ENCODE data around the gene ACTN3. TPM values are rescaled to one million over a fixed set of nuclear protein-coding genes. Genes with fewer than 3 reads are reported as not detected.

Gene ACTN3
- total RNA-seq, 1 experiment from 2014 or later, result not detected

DNA sequence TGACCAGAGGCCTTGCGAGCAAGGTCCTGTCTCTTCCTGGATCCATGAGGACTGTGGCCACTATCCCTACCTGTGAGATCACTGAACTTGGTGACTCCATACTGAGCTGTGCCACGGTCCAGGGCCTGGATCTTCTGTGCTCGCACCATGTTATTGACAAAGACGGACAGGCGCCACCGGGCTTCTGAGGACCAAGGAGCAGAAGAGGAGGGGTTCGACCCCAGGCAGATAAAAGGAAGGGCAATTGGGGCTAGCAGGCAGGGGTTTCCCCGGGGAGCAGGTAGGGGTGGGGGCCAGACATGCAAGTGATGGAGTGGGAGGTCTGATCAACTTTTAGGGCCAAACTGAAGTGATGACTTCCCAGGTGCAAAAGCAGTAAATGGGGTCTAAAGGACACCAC, 19.5 kb downstream of the ACTN3 start:
- CTCF ChIA-PET, result interaction anchor here (0.6 kb wide), 1 partner anchor 713 kb away, joined by 3 read pairs; no protein-coding TSS in a partner anchor
- H3K27ac Mint-ChIP-seq (ENCODE audit: unreplicated experiment), result no peak overlapping the region
- intact Hi-C loops (cut with micrococcal nuclease; ENCODE audit: unreplicated experiment), result no loop called here
- TF ChIP-seq, protein P1, sequence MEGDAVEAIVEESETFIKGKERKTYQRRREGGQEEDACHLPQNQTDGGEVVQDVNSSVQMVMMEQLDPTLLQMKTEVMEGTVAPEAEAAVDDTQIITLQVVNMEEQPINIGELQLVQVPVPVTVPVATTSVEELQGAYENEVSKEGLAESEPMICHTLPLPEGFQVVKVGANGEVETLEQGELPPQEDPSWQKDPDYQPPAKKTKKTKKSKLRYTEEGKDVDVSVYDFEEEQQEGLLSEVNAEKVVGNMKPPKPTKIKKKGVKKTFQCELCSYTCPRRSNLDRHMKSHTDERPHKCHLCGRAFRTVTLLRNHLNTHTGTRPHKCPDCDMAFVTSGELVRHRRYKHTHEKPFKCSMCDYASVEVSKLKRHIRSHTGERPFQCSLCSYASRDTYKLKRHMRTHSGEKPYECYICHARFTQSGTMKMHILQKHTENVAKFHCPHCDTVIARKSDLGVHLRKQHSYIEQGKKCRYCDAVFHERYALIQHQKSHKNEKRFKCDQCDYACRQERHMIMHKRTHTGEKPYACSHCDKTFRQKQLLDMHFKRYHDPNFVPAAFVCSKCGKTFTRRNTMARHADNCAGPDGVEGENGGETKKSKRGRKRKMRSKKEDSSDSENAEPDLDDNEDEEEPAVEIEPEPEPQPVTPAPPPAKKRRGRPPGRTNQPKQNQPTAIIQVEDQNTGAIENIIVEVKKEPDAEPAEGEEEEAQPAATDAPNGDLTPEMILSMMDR (IDR thresholded peaks at IDR 0.05; ENCODE audit: unreplicated experiment), result no peak
- no TSS peak for BruUV-seq (replicated peaks)
- no peaks in the 10 kb centered on the region for H3K9me3 Mint-ChIP-seq (ENCODE audit: low read depth, unreplicated experiment)
- DNase-seq, result no peak
- H3K27me3 Mint-ChIP-seq (ENCODE audit: unreplicated experiment), result peaks cover 76% of the 10 kb centered on the region
- H3K36me3 Mint-ChIP-seq (ENCODE audit: insufficient read depth, unreplicated experiment), result no peaks in the 10 kb centered on the region
- no peak overlapping the region for H3K4me3 Mint-ChIP-seq (ENCODE audit: low read depth, unreplicated experiment)
- H3K4me1 Mint-ChIP-seq (ENCODE audit: low read depth, unreplicated experiment), result no peaks in the 10 kb centered on the region

GRCh38 chr11:66567787-66568123, 21.1 kb downstream of the ACTN3 start:
- Mint-ChIP-seq H3K9me3 (ENCODE audit: low read depth, unreplicated experiment) (no peaks in the 10 kb centered on the region), H3K36me3 (ENCODE audit: insufficient read depth, unreplicated experiment) (no peaks in the 10 kb centered on the region), H3K4me3 (ENCODE audit: low read depth, unreplicated experiment) (no peak overlapping the region), H3K27me3 (ENCODE audit: unreplicated experiment) (peaks cover 63% of the 10 kb centered on the region), H3K27ac (ENCODE audit: unreplicated experiment) (no peak overlapping the region), H3K4me1 (ENCODE audit: low read depth, unreplicated experiment) (no peaks in the 10 kb centered on the region)
- CTCF ChIA-PET, result no interaction called here
- intact Hi-C loops (cut with micrococcal nuclease; ENCODE audit: unreplicated experiment), result no loop called here
- BruUV-seq (replicated peaks), result no TSS peak
- TF ChIP-seq, protein P1 (IDR thresholded peaks at IDR 0.05; ENCODE audit: unreplicated experiment), result no peak
- no peak for DNase-seq

DNA sequence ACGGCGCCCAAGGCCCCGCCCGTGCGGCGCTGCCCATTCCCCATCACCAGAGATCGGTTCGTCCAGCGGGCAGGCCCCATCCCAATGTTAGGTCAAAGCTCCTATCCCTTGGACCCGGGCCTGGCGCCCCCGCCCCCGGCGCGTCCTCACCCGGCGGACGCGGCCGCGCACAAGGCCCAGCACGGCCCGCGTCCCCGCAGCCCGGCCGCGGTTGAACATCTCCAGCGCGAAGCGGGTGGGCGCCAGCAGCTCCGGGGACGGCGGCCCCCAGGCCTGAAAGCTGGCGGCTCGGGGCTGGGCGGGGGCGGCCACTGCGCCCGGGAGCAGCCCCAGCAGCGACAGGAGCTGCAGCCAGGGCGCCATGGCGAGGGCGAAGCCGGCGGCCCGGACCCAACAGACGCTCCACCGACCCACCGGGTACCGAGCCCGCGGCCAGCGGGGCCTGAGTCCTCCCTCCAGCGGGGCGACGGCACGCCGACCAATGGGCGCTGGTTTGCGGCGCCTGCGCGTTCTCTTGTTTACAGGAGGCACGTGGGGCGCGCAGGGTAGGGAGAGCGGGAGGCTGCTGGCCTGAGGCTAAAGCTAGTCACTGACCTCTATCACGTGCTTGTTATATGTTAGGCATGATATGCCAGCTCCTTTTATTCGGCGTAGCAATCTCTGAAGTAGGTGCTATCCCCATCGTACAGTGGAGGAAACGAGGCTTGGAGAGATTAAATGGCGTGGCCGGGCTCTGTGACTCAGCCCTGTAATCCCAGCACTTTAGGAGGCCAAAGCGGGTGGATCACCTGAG, 21.6 kb downstream of the ACTN3 start, which contains the start of gene CTSF:
TSS of gene CTSF (minus strand) at position 483 of the 793 bp plus-strand sequence. CDS start at position 363, 120 bp downstream.
- H3K27ac Mint-ChIP-seq (ENCODE audit: unreplicated experiment), result no peak within 1 kb of the TSS
- peaks cover 63% of the 10 kb centered on the region for H3K27me3 Mint-ChIP-seq (ENCODE audit: unreplicated experiment)
- H3K9me3 Mint-ChIP-seq (ENCODE audit: low read depth, unreplicated experiment), result no peaks in the 10 kb centered on the region
- TF ChIP-seq, protein P1 (IDR thresholded peaks at IDR 0.05; ENCODE audit: unreplicated experiment), result no peak
- H3K4me3 Mint-ChIP-seq (ENCODE audit: low read depth, unreplicated experiment), result no peak within 1 kb of the TSS
- peak; percentile 39 for DNase-seq
- intact Hi-C loops (cut with micrococcal nuclease; ENCODE audit: unreplicated experiment), result no loop called here
- no peaks in the 10 kb centered on the region for H3K36me3 Mint-ChIP-seq (ENCODE audit: insufficient read depth, unreplicated experiment)
- H3K4me1 Mint-ChIP-seq (ENCODE audit: low read depth, unreplicated experiment), result no peaks in the 10 kb centered on the region
- no TSS peak for BruUV-seq (replicated peaks)
- CTCF ChIA-PET, result interaction anchor here (0.6 kb wide), 1 partner anchor 117 kb away, joined by 9 read pairs; no protein-coding TSS in a partner anchor

DNA sequence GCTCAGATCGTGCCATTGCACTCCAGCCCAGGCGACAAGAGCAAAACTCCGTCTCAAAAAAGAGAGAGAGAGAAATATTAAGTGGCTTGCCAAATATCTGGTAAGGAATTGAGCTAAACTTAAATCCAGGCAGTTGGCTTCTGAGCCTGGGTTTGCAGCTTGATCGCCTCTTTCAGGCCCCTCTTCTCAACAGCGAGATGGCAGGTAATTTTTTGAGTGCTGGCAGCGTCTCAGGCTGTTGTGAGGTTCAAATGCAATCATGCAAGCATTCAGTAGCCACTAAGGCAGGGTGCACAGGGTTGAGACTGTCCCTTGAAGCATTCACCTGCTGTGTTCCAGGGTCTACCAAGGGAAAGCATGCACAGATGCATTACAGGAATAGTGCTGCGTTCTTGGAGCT, 22.4 kb downstream of the ACTN3 start:
- TF ChIP-seq, protein P1 (IDR thresholded peaks at IDR 0.05; ENCODE audit: unreplicated experiment), result no peak
- Mint-ChIP-seq H3K9me3 (ENCODE audit: low read depth, unreplicated experiment) (no peaks in the 10 kb centered on the region), H3K27ac (ENCODE audit: unreplicated experiment) (no peak overlapping the region), H3K4me3 (ENCODE audit: low read depth, unreplicated experiment) (no peak overlapping the region), H3K27me3 (ENCODE audit: unreplicated experiment) (peaks cover 63% of the 10 kb centered on the region), H3K36me3 (ENCODE audit: insufficient read depth, unreplicated experiment) (no peaks in the 10 kb centered on the region), H3K4me1 (ENCODE audit: low read depth, unreplicated experiment) (no peaks in the 10 kb centered on the region)
- no TSS peak for BruUV-seq (replicated peaks)
- no peak for DNase-seq
- CTCF ChIA-PET, result no interaction called here
- intact Hi-C loops (cut with micrococcal nuclease; ENCODE audit: unreplicated experiment), result no loop called here
